ENCODE measurements around the gene NKX2-3.

GRCh38 chr10:99537086-99537988, 4.6 kb downstream of the NKX2-3 start:
- TF ChIP-seq CTCF (conservative IDR thresholded peaks at IDR 0.05; ENCODE audit: low read length) (no peak), EZH2phosphoT487 (IDR thresholded peaks at IDR 0.05; ENCODE audit: borderline replicate concordance, low read depth, low read length) (no peak)

Measured in OCI-LY7 (cell line).